ENCODE results near the gene MYL12B.

DNA sequence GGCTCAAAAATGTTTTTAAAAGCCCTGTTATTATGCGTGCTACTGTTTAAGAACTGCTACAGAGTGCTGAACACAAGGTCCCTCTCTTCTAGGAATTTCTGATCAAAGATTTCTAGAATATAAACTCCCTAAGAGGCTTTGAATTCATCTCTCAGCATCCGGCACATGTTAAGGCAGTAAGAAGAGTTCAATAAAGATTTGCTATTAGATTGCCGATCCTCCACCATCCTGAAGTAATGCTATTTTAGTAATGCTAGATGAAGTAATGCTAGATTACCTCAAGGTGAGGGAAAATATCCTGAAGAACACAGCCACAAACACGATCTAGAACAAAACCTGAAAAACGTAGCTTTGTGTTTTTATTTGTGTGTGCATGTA is 949 bp upstream of the MYL12B start:
- TF ChIP-seq CTCF (IDR thresholded peaks at IDR 0.05; ENCODE audit: control extremely low read depth in 1 of 3, insufficient read depth in 1 of 3, low read depth in 1 of 3, low read length in 3 of 3), result no peak
- TF ChIP-seq POU5F1 (IDR thresholded peaks at IDR 0.05; ENCODE audit: low read depth, low read length), result no peak
- TF ChIP-seq POLR2AphosphoS5 (IDR thresholded peaks at IDR 0.05; ENCODE audit: low read depth, low read length), result no peak
- TF ChIP-seq CBX8 (IDR thresholded peaks at IDR 0.05; ENCODE audit: borderline replicate concordance, low read depth, low read length), result no peak
- TF ChIP-seq CREB1 (IDR thresholded peaks at IDR 0.05), result no peak
- no peak for TF ChIP-seq EZH2 (IDR thresholded peaks at IDR 0.05; ENCODE audit: low read depth, low read length, severe bottlenecking)
- TF ChIP-seq, protein P1, sequence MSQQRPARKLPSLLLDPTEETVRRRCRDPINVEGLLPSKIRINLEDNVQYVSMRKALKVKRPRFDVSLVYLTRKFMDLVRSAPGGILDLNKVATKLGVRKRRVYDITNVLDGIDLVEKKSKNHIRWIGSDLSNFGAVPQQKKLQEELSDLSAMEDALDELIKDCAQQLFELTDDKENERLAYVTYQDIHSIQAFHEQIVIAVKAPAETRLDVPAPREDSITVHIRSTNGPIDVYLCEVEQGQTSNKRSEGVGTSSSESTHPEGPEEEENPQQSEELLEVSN (IDR thresholded peaks at IDR 0.05), result no peak
- no peak for TF ChIP-seq CBX5 (IDR thresholded peaks at IDR 0.05; ENCODE audit: low read depth, low read length)
- no peak for TF ChIP-seq TBP (IDR thresholded peaks at IDR 0.05; ENCODE audit: low read depth, low read length)
- TF ChIP-seq RAD21 (IDR thresholded peaks at IDR 0.05 in 1 of 2, conservative IDR thresholded peaks at IDR 0.05 in 1 of 2; ENCODE audit: low read depth in 2 of 2, low read length in 2 of 2), result no peak
- no peak for TF ChIP-seq ZNF274 (IDR thresholded peaks at IDR 0.05; ENCODE audit: borderline replicate concordance, extremely low read depth, low read length)
- no peak for TF ChIP-seq EGR1 (IDR thresholded peaks at IDR 0.05; ENCODE audit: borderline replicate concordance, low read depth, low read length)

Data from H1 (cell line).